ENCODE results near the gene MDM4.
"Not testable (repeated sequence)": the region's sequence is repeated elsewhere in the genome, so short reads cannot be mapped to it uniquely, and the experiment has no call there.

MDM4 gene

GRCh38 chr1:204558467-204558866 lies 42.3 kb downstream of the MDM4 start:
- no peak overlapping the region for H3K27ac Mint-ChIP-seq
- ATAC-seq: no peak
- DNase-seq (ENCODE audit: low spot score in 2 of 2): no peak
- H3K4me3 Mint-ChIP-seq: no peak overlapping the region
- H3K4me1 Mint-ChIP-seq: peaks cover 15% of the 10 kb centered on the region
- peaks cover 47% of the 10 kb centered on the region for H3K36me3 Mint-ChIP-seq
- no peaks in the 10 kb centered on the region for H3K9me3 Mint-ChIP-seq

GRCh38 chr1:204560002-204560401 lies 43.8 kb downstream of the MDM4 start:
- DNase-seq (ENCODE audit: low spot score in 2 of 2); H3K9me3 Mint-ChIP-seq; H3K4me3 Mint-ChIP-seq; ATAC-seq; H3K27ac Mint-ChIP-seq: not testable (repeated sequence)
- Mint-ChIP-seq H3K4me1 (peaks cover 26% of the 10 kb centered on the region), H3K36me3 (peaks cover 35% of the 10 kb centered on the region)

DNA sequence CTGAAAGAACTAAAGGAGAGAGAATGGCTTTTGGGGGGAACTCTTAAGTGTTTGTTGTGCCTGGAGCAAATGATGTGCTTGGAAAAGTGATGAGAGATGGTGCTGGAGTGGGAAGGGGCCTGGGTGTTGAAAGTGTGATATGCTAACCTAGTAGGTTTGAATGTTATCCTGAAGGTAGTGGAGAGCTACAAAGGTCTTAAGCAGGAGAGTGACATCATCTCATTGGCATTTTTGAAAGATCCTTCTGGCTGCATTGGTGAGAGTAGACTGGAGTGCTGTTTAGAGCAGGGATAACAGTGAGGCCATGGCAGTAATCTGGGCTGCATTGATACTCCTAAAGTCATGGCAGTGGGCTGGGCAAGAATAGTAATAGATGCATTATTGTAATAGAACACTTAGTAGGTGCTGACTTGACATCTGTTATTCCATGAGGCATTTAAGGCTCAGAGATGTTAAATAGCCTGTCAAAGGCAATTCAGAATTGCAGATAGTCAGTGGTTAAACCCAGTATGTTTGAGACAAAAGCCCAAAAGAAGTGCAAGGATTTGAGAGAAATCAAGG lies 44.5 kb downstream of the MDM4 start:
- Mint-ChIP-seq H3K36me3 (peaks cover 31% of the 10 kb centered on the region), H3K27ac (no peak overlapping the region), H3K4me3 (no peak overlapping the region), H3K4me1 (peaks cover 33% of the 10 kb centered on the region), H3K9me3 (no peaks in the 10 kb centered on the region)
- ATAC-seq (no peak), DNase-seq (ENCODE audit: low spot score in 2 of 2) (no peak)

GRCh38 chr1:204562075-204562990 lies 46.1 kb downstream of the MDM4 start:
- H3K27ac Mint-ChIP-seq: no peak overlapping the region

DNA sequence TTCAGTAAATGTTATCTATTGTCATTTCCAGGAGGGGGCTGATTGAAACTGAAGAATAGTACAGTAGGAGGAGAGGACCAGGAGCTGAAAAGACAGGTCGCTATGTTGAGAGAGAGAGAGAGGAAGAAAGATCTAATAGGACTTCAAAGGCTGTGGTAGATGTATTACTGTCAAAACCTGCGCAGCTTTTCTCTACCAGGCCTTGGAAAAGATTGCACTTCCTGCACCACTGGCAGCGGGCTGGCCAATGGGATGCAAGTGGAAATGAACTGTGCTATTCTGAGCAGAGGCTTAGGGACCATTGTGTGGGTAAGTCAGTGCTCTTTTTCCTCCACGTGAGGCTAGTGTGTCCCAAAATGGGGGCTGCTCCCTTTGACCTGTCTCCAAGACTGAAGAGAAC lies 47.1 kb downstream of the MDM4 start:
- Mint-ChIP-seq H3K4me1 (peaks cover 35% of the 10 kb centered on the region), H3K27ac (no peak overlapping the region), H3K36me3 (peaks cover 34% of the 10 kb centered on the region), H3K9me3 (no peaks in the 10 kb centered on the region), H3K4me3 (no peak overlapping the region)
- no peak for ATAC-seq
- no peak for DNase-seq (ENCODE audit: low spot score in 2 of 2)

More at GRCh38 chr1:204562075-204562990, 46.1 kb downstream of the MDM4 start:
- peaks cover 24% of the 10 kb centered on the region for H3K36me3 Mint-ChIP-seq
- DNase-seq (ENCODE audit: low spot score in 2 of 2) (no peak), ATAC-seq (no peak)
- H3K4me3 Mint-ChIP-seq: no peak overlapping the region
- H3K9me3 Mint-ChIP-seq: no peaks in the 10 kb centered on the region
- H3K4me1 Mint-ChIP-seq: peaks cover 35% of the 10 kb centered on the region

- H3K9me3 Mint-ChIP-seq: no peaks in the 10 kb centered on the region
- H3K4me1 Mint-ChIP-seq: peaks cover 35% of the 10 kb centered on the region
- no peak overlapping the region for H3K27ac Mint-ChIP-seq
- peak; percentile 68 for ATAC-seq
- no peak for DNase-seq (ENCODE audit: low spot score in 2 of 2)
- no peak overlapping the region for H3K4me3 Mint-ChIP-seq
- peaks cover 32% of the 10 kb centered on the region for H3K36me3 Mint-ChIP-seq
These were observed 47.6 kb downstream of the MDM4 start for GRCh38 chr1:204563780-204564179.

- peaks cover 28% of the 10 kb centered on the region for H3K36me3 Mint-ChIP-seq
- no peaks in the 10 kb centered on the region for H3K9me3 Mint-ChIP-seq
- H3K4me1 Mint-ChIP-seq: peaks cover 35% of the 10 kb centered on the region
These were observed 48.6 kb downstream of the MDM4 start for GRCh38 chr1:204564835-204565234.

DNA sequence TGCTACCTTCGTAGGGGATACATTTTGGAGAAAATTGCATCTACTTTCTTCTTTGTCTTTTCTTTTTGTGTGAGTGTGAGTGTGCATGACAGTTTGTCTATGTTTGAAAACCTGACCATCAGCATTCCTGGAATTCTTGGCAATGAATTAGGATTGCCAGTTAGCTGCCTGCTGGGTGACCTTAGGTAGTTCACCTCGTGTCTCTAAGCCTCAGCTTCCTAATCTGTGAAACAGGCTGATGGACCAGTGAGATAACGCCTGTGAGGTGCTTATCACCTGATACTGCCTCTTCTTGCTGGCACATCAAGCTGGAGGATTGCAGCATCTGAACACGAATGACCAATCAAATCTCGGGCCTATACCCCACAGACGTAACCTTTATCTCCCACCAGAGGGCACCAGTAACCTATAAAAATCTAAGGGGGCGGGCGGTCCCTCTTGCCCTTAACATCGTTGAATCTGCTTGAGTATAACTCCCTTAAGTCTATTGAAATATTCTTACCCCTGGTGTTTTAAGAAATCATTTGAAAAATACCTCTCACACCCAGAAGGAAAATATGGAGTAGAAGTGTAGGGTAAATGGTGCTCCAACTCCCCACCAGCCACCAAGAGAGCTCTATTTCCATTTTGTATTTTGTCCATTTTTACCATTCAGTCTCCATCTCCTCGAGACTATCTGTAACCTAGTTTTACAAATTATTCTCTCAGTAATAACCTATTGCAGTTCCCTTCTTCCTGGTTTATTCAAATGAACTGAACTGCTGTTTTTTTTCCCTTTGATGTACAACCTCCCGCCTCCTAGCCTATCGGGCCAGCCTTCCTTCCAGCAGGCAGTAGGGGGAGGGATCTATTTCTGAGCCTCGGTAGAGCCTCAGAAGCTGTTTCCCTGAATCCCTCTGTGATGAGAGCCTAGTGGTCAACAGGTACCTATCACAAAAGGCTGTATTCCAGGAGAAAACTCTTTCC lies 49.7 kb downstream of the MDM4 start:
- peak; percentile 29 to 64 for DNase-seq (ENCODE audit: low spot score in 2 of 2)
- Mint-ChIP-seq H3K4me3 (no peak overlapping the region), H3K36me3 (peaks cover 31% of the 10 kb centered on the region), H3K9me3 (no peaks in the 10 kb centered on the region), H3K4me1 (peaks cover 35% of the 10 kb centered on the region), H3K27ac (peak overlapping the region; percentile 8)
- peak; percentile 84 for ATAC-seq

More at GRCh38 chr1:204564835-204565234, 48.6 kb downstream of the MDM4 start:
- no peak overlapping the region for H3K4me3 Mint-ChIP-seq
- no peak overlapping the region for H3K27ac Mint-ChIP-seq
- ATAC-seq: peak; percentile 34
- no peak for DNase-seq (ENCODE audit: low spot score in 2 of 2)

DNA sequence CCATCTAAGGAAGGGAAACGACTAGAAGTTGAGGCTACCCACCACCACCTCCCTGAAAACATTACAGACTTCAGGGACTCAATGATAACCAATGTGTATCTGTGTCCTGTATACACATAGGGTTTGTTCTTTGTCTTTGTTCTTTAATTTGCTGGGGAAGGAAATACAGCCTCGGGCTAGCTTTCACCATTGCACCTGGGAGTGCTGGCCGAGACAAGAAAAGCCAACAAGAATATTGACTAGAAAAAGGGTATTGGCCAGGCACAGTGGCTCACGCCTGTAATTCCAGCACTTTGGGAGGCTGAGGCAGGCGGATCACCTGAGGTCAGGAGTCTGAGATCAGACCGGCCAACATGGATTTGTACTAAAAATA lies 50.4 kb downstream of the MDM4 start:
- ATAC-seq (no peak), DNase-seq (ENCODE audit: low spot score in 2 of 2) (no peak)
- Mint-ChIP-seq H3K36me3 (peaks cover 31% of the 10 kb centered on the region), H3K4me3 (no peak overlapping the region), H3K9me3 (no peaks in the 10 kb centered on the region), H3K4me1 (peaks cover 33% of the 10 kb centered on the region), H3K27ac (peak overlapping the region; percentile 8)

GRCh38 chr1:204567071-204567470 lies 50.9 kb downstream of the MDM4 start:
- no peak for DNase-seq (ENCODE audit: low spot score in 2 of 2)
- H3K4me1 Mint-ChIP-seq: peaks cover 28% of the 10 kb centered on the region
- no peak overlapping the region for H3K27ac Mint-ChIP-seq
- ATAC-seq: peak; percentile 62
- peaks cover 32% of the 10 kb centered on the region for H3K36me3 Mint-ChIP-seq
- H3K9me3 Mint-ChIP-seq: no peaks in the 10 kb centered on the region
- H3K4me3 Mint-ChIP-seq: no peak overlapping the region

DNA sequence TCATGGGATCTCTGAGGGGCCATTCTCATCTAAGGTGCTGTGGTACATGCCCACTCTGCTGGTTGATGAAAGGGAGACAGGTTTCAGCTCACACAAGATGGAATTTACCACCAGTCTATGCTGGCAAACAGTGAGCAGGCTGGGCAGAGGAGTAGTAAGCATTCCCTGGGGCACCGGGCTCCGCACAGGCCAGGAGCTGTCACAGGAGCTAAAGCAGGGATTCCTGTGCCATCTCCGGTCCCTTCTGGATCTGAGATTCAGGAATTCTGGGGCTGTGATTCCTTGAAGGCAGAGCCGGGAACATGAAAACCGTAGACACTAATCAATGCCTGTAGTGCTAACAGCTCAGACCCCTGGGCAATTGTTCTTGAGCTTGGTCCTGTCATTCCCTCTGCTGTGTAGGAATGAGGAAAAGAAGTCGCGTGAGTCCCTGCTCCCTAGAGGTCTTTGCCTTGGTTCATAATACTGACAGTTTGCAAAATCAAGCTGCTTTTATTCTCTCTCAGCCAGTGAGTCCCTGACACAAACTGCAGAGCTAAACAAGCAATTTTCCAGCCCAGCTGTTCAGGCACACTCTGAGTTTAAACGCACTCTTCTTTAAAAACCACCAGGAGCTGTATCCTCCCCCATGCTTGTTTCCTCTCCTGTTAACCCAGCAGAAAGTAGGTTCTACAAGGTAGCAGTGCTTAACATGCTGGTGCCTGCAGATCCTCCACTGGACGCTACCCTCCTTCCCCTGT lies 52.5 kb downstream of the MDM4 start:
- no peak overlapping the region for H3K4me3 Mint-ChIP-seq
- peak overlapping the region; percentile 33 for H3K27ac Mint-ChIP-seq
- no peaks in the 10 kb centered on the region for H3K9me3 Mint-ChIP-seq
- peaks cover 20% of the 10 kb centered on the region for H3K4me1 Mint-ChIP-seq
- peaks cover 40% of the 10 kb centered on the region for H3K36me3 Mint-ChIP-seq
- DNase-seq (ENCODE audit: low spot score in 2 of 2) (no peak), ATAC-seq (no peak)

- Mint-ChIP-seq H3K9me3 (no peaks in the 10 kb centered on the region), H3K36me3 (peaks cover 46% of the 10 kb centered on the region), H3K27ac (peak overlapping the region; percentile 33), H3K4me3 (no peak overlapping the region), H3K4me1 (peaks cover 13% of the 10 kb centered on the region)
- ATAC-seq (no peak), DNase-seq (ENCODE audit: low spot score in 2 of 2) (no peak)
These were observed 53.3 kb downstream of the MDM4 start for GRCh38 chr1:204569478-204569877.

DNA sequence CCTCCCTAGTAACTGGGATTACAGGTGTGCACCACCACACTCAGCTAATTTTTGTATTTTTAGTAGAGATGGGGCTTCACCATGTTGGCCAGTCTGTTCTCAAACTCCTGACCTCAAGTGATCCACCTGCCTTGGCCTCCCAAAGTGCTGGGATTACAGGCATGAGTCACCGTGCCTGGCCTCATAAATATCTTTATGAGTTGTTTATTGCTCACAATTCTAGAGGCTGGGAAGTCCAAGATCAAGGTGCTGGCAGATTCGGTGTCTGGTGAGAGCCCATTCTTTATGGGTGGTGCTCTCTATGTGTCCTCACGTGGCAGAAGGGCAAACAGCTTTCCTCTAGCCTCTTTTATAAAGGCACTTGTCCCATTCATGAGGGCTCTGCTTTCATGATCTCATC lies 53.8 kb downstream of the MDM4 start:
- not testable (repeated sequence) for H3K9me3 Mint-ChIP-seq
- H3K36me3 Mint-ChIP-seq: peaks cover 46% of the 10 kb centered on the region

DNA sequence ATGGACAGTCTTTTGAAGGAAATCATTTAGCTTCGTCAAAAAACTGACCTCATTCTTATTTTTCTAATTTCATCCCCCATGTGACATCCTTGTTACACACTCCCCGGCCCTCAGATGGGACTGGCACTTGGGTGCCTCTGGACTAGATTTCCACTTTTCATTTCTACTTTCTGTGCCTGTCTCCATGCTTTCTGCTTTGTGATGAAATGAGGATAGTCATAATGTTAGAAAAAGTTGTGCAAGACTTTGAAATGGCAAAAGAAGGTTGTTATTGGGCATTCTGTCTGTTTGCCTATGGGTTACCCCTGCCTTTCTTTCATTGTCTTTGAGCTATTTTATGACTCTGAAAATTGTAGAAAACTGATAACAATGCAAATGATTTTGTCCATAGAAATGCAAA lies 54.9 kb downstream of the MDM4 start:
- no peaks in the 10 kb centered on the region for H3K4me1 Mint-ChIP-seq
- DNase-seq (ENCODE audit: low spot score in 2 of 2): no peak
- H3K36me3 Mint-ChIP-seq: peaks cover 46% of the 10 kb centered on the region
- ATAC-seq: no peak
- no peak overlapping the region for H3K27ac Mint-ChIP-seq
- no peaks in the 10 kb centered on the region for H3K9me3 Mint-ChIP-seq
- H3K4me3 Mint-ChIP-seq: no peak overlapping the region

More for the DNA sequence above, 53.8 kb downstream of the MDM4 start:
- not testable (repeated sequence) for DNase-seq (ENCODE audit: low spot score in 2 of 2); H3K4me3 Mint-ChIP-seq; H3K4me1 Mint-ChIP-seq; ATAC-seq
- H3K27ac Mint-ChIP-seq: peak overlapping the region; percentile 33

Data from stimulated activated effector memory CD8-positive, alpha-beta T cell treated with anti-CD3 and anti-CD28 coated beads, Interleukin-12 subunit alpha, Interleukin-12 subunit beta, amount 100 ng/mL, for 72 hours (primary cell).